Memory B cell (primary cell): ENCODE results near the gene NAA40.
"Not testable (repeated sequence)": the region's sequence is repeated elsewhere in the genome, so short reads cannot be mapped to it uniquely, and the experiment has no call there.

Source experiments
- ATAC-seq: fragments of 150-1000 bp; cut with Tn5 transposase; 2 replicates; pipeline ENCODE4 v1.10.0; 2021; ENCODE audit warnings: low read depth, mild to moderate bottlenecking, moderate library complexity
- DNase-seq, 2 donors: peaks; one replicate each; pipeline ENCODE4 v3.0.0; 2022; ENCODE audit warnings: low spot score in 2 of 2
- H3K27ac Mint-ChIP-seq: one replicate; pipeline ENCODE4 v1.8.0; 2022; ENCODE audit warnings: mild to moderate bottlenecking, moderate library complexity, mixed read lengths
- H3K27me3 Mint-ChIP-seq: one replicate; pipeline ENCODE4 v1.8.0; 2022; ENCODE audit warnings: mixed read lengths
- H3K36me3 Mint-ChIP-seq: one replicate; pipeline ENCODE4 v1.8.0; 2022; ENCODE audit warnings: mild to moderate bottlenecking, mixed read lengths
- H3K4me1 Mint-ChIP-seq: one replicate; pipeline ENCODE4 v1.8.0; 2022; ENCODE audit warnings: mixed read lengths
- H3K4me3 Mint-ChIP-seq: one replicate; pipeline ENCODE4 v1.8.0; 2022; ENCODE audit warnings: mild to moderate bottlenecking, moderate library complexity, mixed read lengths
- H3K9me3 Mint-ChIP-seq: one replicate; pipeline ENCODE4 v1.8.0; 2022; ENCODE audit warnings: mixed read lengths

The NAA40 gene

DNA sequence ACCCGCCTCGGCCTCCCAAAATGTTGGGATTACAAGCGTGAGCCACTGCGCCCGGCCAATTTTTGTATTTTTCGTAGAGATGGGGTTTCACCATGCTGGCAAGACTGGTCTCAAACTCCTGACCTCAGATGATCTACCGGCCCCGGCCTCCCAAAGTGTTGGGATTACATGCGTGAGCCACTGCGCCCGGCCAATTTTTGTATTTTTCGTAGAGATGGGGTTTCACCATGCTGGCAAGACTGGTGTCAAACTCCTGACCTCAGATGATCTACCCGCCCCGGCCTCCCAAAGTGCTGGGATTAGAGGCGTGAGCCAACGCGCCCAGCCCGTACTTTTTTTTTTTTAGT, 35.1 kb downstream of the NAA40 start:
- Mint-ChIP-seq H3K27ac (peak overlapping the region; percentile 94), H3K4me1 (peaks cover 16% of the 10 kb centered on the region), H3K4me3 (peak overlapping the region; percentile 98)
- not testable (repeated sequence) for DNase-seq, H3K36me3 Mint-ChIP-seq, ATAC-seq, H3K9me3 Mint-ChIP-seq, H3K27me3 Mint-ChIP-seq

DNA sequence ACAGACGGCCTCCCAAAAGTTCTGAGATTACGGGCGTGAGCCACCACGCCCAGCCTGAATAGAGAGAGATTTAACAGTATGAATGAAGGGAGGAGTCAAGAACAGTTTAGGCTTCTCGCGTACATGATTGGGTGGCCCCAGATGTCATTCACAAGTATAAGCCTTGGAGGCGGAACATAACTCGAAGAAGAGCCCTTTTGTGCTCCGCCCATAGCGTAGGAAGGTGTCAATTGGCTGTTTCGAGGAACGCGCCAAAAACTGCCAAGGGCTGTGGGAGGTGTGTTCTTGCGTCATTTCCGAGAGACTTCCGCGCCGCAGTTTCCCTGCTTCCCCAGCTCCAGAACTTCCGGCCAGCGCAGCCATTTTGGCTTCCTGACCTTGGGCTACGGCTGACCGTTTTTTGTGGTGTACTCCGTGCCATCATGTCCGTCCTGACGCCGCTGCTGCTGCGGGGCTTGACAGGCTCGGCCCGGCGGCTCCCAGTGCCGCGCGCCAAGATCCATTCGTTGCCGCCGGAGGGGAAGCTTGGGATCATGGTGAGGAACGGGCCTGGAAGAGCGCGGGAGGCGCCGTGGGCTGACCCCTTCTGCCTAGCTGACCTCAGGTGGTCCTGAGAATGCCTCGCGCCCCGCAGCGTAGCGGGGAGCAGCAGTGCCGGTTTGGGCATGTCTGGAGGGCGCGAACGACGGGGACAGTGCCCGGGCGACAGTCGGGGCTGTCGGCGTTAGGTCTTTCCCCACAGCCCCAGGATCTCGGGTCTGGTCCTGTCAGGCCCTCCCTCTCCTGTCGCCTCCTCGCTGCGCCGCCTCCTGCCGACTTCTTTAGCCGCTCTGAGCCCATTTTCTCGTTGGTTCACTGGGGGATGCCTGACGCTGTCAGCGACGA, 35.7 kb downstream of the NAA40 start, which contains the start of gene COX8A:
COX8A (plus strand) TSS at position 362 of the 885 bp plus-strand sequence; CDS start at position 423, 61 bp downstream.
- peaks cover 16% of the 10 kb centered on the region for H3K4me1 Mint-ChIP-seq
- DNase-seq (peak; percentile 76 to 90), ATAC-seq (peak; percentile 96)
- H3K4me3 Mint-ChIP-seq: peak within 1 kb of the TSS; percentile 98
- peaks cover 2% of the 10 kb centered on the region for H3K36me3 Mint-ChIP-seq
- no peaks in the 10 kb centered on the region for H3K9me3 Mint-ChIP-seq
- peak within 1 kb of the TSS; percentile 94 for H3K27ac Mint-ChIP-seq
- H3K27me3 Mint-ChIP-seq: peaks cover 2% of the 10 kb centered on the region

DNA sequence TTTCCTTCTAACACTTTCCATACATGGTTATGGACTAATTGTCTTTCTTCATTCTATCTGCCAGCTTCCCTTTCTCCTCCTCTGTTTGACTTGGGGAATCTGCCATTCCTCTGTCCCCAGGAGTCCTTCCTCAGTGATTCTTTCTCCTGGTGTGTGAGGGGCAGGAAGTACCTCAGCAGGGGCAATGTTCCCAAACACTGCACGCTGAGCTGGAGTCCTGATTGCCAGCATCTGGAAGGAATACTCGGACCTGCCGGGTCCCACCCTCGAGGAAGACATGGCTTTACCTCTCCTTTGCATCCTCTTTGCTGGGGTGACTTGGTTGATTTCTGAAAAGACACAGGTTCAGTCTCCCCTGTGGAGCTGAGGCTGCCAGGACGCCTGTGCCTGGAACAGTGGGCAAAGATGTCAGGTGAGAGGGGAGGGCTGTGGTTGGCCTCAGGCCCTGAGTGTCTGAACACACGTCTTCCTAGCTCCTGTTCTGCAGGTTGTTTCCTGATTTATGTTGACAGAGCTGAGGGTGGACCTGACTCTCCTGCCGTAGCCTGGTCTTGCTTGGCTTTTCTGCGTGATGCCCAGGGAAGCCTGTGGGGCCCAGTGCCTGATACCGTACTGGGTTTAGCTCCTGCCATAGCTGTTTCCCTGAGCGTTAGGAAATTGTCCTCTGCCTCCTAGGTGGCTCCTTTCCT, 39.9 kb downstream of the NAA40 start:
- H3K9me3 Mint-ChIP-seq: no peaks in the 10 kb centered on the region
- ATAC-seq (no peak), DNase-seq (no peak)
- peaks cover 2% of the 10 kb centered on the region for H3K36me3 Mint-ChIP-seq
- H3K27me3 Mint-ChIP-seq: no peaks in the 10 kb centered on the region
- H3K4me3 Mint-ChIP-seq: no peak overlapping the region
- peaks cover 22% of the 10 kb centered on the region for H3K4me1 Mint-ChIP-seq
- H3K27ac Mint-ChIP-seq: no peak overlapping the region

DNA sequence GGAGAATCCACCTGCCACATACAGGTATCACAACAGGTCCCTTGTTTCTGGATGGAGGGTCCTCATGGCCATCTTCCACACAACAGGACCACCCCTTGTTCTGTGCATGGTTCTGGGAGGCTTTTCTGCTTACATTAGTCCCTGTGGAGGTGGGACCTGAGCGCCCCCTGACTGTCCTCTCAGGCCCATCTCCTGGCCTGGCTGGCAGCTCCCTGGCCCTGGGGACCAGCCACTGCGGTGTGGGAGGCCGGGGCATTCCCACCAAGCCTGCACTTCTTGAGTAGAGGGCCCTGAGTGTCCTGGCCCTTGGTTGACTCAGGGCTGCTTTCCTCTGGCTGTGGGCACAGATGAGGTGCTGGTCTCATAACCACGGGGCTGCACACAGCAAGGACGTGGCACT, 40.6 kb downstream of the NAA40 start:
- no peaks in the 10 kb centered on the region for H3K27me3 Mint-ChIP-seq
- peaks cover 2% of the 10 kb centered on the region for H3K36me3 Mint-ChIP-seq
- no peak overlapping the region for H3K4me3 Mint-ChIP-seq
- DNase-seq: no peak
- peaks cover 22% of the 10 kb centered on the region for H3K4me1 Mint-ChIP-seq
- no peaks in the 10 kb centered on the region for H3K9me3 Mint-ChIP-seq
- no peak overlapping the region for H3K27ac Mint-ChIP-seq
- no peak for ATAC-seq

DNA sequence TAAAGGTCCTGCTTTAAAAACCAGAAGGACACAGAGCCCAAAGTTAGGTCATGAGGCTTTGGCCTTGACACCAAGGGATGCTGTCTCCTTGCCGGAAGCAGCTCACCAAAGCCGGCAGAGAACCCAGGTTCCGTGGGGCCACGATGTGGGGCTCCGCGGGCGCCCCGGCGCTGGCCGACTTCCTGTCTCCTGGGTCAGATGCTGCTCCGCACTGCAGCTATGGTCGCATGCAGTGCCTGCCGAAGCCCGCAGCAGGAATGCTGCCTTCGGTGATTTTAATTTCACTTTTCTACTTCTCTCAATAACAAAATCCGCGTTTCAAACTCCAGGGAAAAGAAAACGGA, 47.0 kb downstream of the NAA40 start:
- Mint-ChIP-seq H3K9me3 (no peaks in the 10 kb centered on the region), H3K4me1 (peaks cover 18% of the 10 kb centered on the region), H3K27me3 (no peaks in the 10 kb centered on the region), H3K36me3 (peaks cover 13% of the 10 kb centered on the region), H3K4me3 (peak overlapping the region; percentile 98), H3K27ac (peak overlapping the region; percentile 98)
- DNase-seq (peak; percentile 48 to 54), ATAC-seq (peak; percentile 64)

DNA sequence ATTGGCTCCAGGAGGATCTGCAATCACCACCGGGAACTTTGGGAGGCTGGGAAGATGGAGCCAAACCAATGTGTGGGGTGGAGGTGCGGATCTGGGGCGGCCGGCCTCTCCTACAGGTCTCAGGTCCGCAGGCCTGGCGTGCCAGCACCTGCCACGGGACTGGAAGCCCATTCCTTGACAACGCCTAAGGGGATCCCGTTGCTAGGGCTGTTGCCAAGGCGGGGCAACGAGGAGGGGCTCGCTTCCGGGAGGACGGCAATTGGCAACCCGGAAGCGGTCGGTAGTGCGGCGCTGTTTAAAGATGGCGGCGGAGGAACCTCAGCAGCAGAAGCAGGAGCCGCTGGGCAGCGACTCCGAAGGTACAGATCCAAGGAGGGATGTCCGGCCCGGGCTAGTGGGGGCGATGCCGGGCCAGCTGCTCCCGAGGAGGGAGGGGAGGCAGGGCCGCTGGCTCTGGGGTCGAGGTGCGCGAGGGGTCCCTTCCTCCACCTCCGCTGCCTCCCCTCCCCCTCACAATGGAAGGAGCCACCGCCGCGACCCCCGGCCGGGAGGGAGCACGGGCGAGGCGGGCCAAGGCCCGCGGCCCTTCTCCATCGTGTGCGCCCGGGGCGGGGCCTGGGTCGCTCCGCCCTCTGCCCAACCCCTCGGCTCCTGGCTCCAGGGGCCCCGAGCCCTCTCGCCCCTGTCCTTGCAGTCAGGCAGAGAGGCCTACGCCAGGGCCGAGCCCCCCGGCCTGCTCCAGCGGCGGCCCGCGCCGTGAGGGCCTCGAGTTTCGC, 47.5 kb downstream of the NAA40 start, which contains the start of gene OTUB1:
OTUB1 (plus strand) TSS at position 283 of the 776 bp plus-strand sequence; CDS start at position 302, 19 bp downstream.
- peak; percentile 88 for ATAC-seq
- Mint-ChIP-seq H3K36me3 (peaks cover 13% of the 10 kb centered on the region), H3K27ac (peak within 1 kb of the TSS; percentile 98), H3K9me3 (no peaks in the 10 kb centered on the region), H3K4me3 (peak within 1 kb of the TSS; percentile 98), H3K4me1 (peaks cover 18% of the 10 kb centered on the region), H3K27me3 (no peaks in the 10 kb centered on the region)
- DNase-seq: peak; percentile 71 to 76

DNA sequence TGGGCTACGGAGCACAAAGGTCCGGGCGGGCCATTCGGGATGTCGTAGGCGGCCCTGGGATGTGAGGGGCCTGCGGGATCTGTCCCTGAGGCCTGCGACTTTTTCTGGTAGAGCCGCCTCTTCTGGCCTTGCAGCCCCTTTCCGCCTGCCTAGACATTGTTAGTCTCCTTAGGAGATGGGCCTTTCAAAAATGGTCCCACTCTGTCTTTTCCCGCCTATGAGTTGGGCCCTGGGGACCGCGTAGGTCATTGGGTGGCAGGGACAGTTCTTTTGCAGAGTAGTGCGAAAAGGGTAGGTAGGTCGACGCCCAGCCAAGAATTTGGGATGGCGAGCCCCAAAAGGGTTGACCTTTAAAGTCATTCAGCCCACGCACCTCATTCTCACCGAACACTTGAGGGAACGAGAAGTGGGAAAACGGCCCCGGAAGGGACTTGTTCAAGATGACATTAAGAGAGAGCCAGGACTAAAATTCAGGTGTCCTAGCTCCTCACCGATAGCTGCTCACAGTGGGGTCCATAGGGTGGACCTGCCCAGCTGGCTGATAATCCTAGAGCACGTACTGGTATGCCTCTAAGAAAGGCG, 48.2 kb downstream of the NAA40 start:
- H3K27ac Mint-ChIP-seq: no peak overlapping the region
- no peak for DNase-seq
- H3K4me1 Mint-ChIP-seq: peaks cover 19% of the 10 kb centered on the region
- peak overlapping the region; percentile 60 for H3K4me3 Mint-ChIP-seq
- no peaks in the 10 kb centered on the region for H3K27me3 Mint-ChIP-seq
- peaks cover 18% of the 10 kb centered on the region for H3K36me3 Mint-ChIP-seq
- no peaks in the 10 kb centered on the region for H3K9me3 Mint-ChIP-seq
- ATAC-seq: no peak

DNA sequence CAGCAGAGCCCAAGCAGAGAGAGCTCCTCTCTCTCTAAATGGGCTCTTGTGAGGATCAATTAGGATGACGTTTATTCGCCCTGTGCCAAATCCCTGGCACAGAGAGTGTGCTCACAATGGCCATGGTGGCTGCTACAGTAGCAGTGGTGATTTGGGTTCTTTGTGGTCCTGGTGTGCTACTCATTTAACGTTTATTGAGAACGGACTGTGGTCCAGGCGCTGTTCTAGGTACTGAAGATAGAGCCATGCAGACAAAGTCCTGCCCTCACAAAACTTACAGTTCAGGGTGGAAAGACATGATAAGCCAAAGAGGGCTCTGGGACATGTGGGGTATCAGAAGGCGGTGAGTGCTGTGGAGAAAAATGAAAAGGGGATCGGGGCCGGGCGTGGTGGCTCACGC, 52.8 kb downstream of the NAA40 start:
- ATAC-seq: no peak
- no peak for DNase-seq
- no peaks in the 10 kb centered on the region for H3K9me3 Mint-ChIP-seq
- H3K27me3 Mint-ChIP-seq: no peaks in the 10 kb centered on the region
- no peak overlapping the region for H3K4me3 Mint-ChIP-seq
- peaks cover 37% of the 10 kb centered on the region for H3K36me3 Mint-ChIP-seq
- peaks cover 19% of the 10 kb centered on the region for H3K4me1 Mint-ChIP-seq
- H3K27ac Mint-ChIP-seq: no peak overlapping the region

DNA sequence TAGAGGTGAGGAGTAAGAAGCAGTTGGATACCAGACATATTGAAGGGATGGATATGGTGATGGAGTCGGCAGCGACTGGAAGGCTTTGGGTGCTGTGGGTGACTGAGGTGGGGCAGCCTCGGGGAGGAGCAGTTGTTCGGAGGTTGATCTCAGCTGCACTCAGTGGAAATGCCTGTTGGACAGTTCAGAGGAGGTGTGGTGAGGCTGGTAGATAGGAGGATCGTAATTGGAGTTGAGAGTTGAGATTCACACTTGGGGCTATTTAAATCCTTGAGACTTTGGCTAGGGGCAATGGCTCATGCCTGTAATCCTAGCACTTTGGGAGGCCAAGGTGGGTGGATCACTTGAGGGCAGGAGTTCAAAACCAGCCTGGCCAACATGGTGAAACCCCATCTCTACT, 54.3 kb downstream of the NAA40 start:
- Mint-ChIP-seq H3K36me3 (peaks cover 46% of the 10 kb centered on the region), H3K9me3 (no peaks in the 10 kb centered on the region), H3K4me3 (no peak overlapping the region), H3K27me3 (no peaks in the 10 kb centered on the region), H3K27ac (no peak overlapping the region), H3K4me1 (peaks cover 18% of the 10 kb centered on the region)
- DNase-seq: no peak
- ATAC-seq: no peak

DNA sequence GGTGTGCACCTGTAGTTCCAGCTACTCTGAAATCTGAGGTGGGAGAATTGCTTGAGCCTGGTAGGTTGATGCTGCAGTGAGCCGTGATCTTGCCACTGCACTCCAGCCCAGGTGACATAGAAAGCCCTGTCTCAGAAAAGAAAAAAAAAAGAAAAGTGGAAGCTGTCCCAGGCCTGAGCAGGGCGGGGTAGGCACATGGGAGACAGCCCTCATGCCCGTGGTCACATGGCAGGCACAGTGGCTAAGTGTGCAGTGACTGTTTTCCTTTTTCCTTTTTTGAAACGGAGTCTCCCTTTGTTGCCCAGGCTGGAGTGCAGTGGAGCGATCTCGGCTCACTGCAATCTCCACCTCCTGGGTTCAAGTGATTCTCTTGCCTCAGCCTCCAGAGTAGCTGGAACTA, 55.2 kb downstream of the NAA40 start:
- Mint-ChIP-seq H3K27me3 (no peaks in the 10 kb centered on the region), H3K4me3 (no peak overlapping the region), H3K27ac (no peak overlapping the region), H3K9me3 (no peaks in the 10 kb centered on the region), H3K36me3 (peaks cover 43% of the 10 kb centered on the region), H3K4me1 (peaks cover 22% of the 10 kb centered on the region)
- no peak for ATAC-seq
- no peak for DNase-seq

DNA sequence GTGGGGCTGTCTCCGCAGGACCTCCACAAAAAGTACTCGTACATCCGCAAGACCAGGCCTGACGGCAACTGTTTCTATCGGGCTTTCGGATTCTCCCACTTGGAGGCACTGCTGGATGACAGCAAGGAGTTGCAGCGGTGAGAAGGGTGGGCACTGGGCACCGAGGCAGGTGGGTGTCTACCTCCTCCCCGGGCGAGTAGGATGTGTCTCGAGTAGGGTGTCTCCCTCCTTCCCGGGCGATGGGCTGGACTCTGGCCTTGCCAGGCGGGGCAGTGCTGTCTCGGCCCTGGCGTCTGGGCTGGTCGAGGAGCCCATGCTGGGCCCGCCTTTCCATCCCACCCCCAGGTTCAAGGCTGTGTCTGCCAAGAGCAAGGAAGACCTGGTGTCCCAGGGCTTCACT, 57.7 kb downstream of the NAA40 start:
- ATAC-seq: no peak
- Mint-ChIP-seq H3K27me3 (no peaks in the 10 kb centered on the region), H3K36me3 (peaks cover 40% of the 10 kb centered on the region), H3K27ac (no peak overlapping the region), H3K4me1 (peaks cover 30% of the 10 kb centered on the region), H3K4me3 (no peak overlapping the region), H3K9me3 (no peaks in the 10 kb centered on the region)
- DNase-seq: no peak

DNA sequence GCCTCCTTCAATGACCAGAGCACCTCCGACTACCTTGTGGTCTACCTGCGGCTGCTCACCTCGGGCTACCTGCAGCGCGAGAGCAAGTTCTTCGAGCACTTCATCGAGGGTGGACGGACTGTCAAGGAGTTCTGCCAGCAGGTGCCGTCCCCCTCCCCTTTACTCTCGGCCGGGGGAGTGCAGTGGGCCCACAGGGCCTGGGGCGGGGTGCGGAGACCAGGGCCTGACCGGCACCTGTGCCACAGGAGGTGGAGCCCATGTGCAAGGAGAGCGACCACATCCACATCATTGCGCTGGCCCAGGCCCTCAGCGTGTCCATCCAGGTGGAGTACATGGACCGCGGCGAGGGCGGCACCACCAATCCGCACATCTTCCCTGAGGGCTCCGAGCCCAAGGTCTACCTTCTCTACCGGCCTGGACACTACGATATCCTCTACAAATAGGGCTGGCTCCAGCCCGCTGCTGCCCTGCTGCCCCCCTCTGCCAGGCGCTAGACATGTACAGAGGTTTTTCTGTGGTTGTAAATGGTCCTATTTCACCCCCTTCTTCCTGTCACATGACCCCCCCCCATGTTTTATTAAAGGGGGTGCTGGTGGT, 58.4 kb downstream of the NAA40 start:
- Mint-ChIP-seq H3K27me3 (no peaks in the 10 kb centered on the region), H3K4me3 (no peak overlapping the region), H3K9me3 (no peaks in the 10 kb centered on the region), H3K27ac (no peak overlapping the region), H3K36me3 (peaks cover 34% of the 10 kb centered on the region), H3K4me1 (peaks cover 30% of the 10 kb centered on the region)
- ATAC-seq: no peak
- no peak for DNase-seq

DNA sequence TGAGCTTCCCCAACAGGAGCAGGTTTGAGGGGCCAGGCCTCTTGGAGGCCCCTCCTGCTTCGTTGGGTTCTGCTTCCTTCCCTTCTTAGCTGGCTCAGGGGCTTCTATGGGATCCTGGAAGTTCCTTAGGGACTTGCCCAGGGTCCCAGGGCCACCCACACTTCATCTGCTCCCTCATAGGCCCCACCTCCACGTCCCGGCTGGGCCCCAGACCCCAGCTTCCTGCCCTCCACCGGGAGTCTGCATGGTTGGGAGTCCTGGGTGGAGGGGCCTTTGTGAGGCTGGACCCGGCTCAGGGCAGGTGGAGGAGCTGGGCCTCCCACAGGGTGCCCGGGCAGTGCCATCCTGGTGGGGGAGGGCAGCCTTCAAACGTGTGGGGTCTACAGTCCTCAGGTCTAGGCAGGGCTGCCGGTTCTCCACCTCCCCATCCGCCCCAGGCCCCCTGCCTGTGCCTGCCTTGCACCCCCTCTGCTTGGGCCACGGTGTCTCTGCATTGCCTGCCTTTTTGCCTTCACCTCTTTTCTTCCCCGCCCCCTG, 59.1 kb downstream of the NAA40 start:
- no peak overlapping the region for H3K27ac Mint-ChIP-seq
- DNase-seq (no peak), ATAC-seq (no peak)
- H3K27me3 Mint-ChIP-seq: no peaks in the 10 kb centered on the region
- H3K36me3 Mint-ChIP-seq: peaks cover 33% of the 10 kb centered on the region
- H3K4me1 Mint-ChIP-seq: peaks cover 28% of the 10 kb centered on the region
- no peak overlapping the region for H3K4me3 Mint-ChIP-seq
- no peaks in the 10 kb centered on the region for H3K9me3 Mint-ChIP-seq
